MM.1S (cell line): ENCODE data around the gene CDYL.
A peak's percentile ranks its signal among the peaks of the same experiment; 100 is the strongest.

ENCODE experiments used
- DNase-seq: peaks from one replicate; pipeline ENCODE4 v3.0.0-alpha.2; 2015
- H2AFZ ChIP-seq: fragments of 300-600 bp; sonication (generic); 2 replicates; pipeline ENCODE4 v1.6.0; 2016; ENCODE audit warnings: antibody characterized with exemption, low read length
- H3F3A ChIP-seq: fragments of 300-600 bp; sonication (generic); 2 replicates; pipeline ENCODE4 v1.6.1; 2016; ENCODE audit warnings: mild to moderate bottlenecking, antibody characterized with exemption, low read length, moderate library complexity, mixed read lengths; ENCODE audit not compliant: insufficient read depth
- H3K27ac ChIP-seq: fragments of 300-600 bp; sonication (generic); 2 replicates; pipeline ENCODE4 v1.5.1; 2016; ENCODE audit warnings: mild to moderate bottlenecking, low read length
- H3K27me3 ChIP-seq: fragments of 300-600 bp; sonication (generic); replicated peaks from 2 replicates; pipeline ENCODE4 v1.6.0; 2016; ENCODE audit warnings: low read length; ENCODE audit not compliant: insufficient read depth
- H3K36me3 ChIP-seq: fragments of 300-600 bp; sonication (generic); replicated peaks from 2 replicates; pipeline ENCODE4 v1.6.1; 2016; ENCODE audit warnings: mild to moderate bottlenecking, low read length, mixed read lengths; ENCODE audit not compliant: insufficient read depth
- H3K4me1 ChIP-seq: fragments of 300-600 bp; sonication (generic); 2 replicates; pipeline ENCODE4 v1.6.1; 2016; ENCODE audit warnings: low read length, mixed read lengths
- H3K4me2 ChIP-seq: fragments of 300-600 bp; sonication (generic); 2 replicates; pipeline ENCODE4 v1.6.0; 2016; ENCODE audit warnings: low read depth, low read length
- H3K4me3 ChIP-seq: fragments of 300-600 bp; sonication (generic); 2 replicates; pipeline ENCODE4 v1.5.1; 2016; ENCODE audit warnings: low read length, mixed read lengths
- H3K79me2 ChIP-seq: fragments of 300-600 bp; sonication (generic); 2 replicates; pipeline ENCODE4 v1.6.1; 2016; ENCODE audit warnings: mixed run types, low read length, mixed read lengths
- H3K9ac ChIP-seq: fragments of 300-600 bp; sonication (generic); 2 replicates; pipeline ENCODE4 v1.6.1; 2016; ENCODE audit warnings: low read length, mixed read lengths
- H3K9me2 ChIP-seq: fragments of 300-600 bp; sonication (generic); replicated peaks from 2 replicates; pipeline ENCODE4 v1.6.1; 2016; ENCODE audit warnings: mild to moderate bottlenecking, low read length, mixed read lengths; ENCODE audit not compliant: insufficient read depth
- H3K9me3 ChIP-seq: fragments of 300-600 bp; sonication (generic); replicated peaks from 2 replicates; pipeline ENCODE4 v1.6.1; 2016; ENCODE audit warnings: mild to moderate bottlenecking, low read length, mixed read lengths; ENCODE audit not compliant: insufficient read depth
- H4K20me1 ChIP-seq: fragments of 300-600 bp; sonication (generic); 2 replicates; pipeline ENCODE4 v1.6.1; 2016; ENCODE audit warnings: mild to moderate bottlenecking, low read length, moderate library complexity, mixed read lengths; ENCODE audit not compliant: insufficient read depth
- CTCF ChIP-seq: fragments of 300-600 bp; sonication (generic); IDR thresholded peaks from 2 replicates; pipeline ENCODE4 v1.5.1; 2016; ENCODE audit warnings: antibody characterized with exemption, low read length, mixed read lengths
- EZH2 ChIP-seq: fragments of 300-600 bp; sonication (generic); optimal IDR thresholded peaks from 2 replicates; pipeline ENCODE3; 2017; ENCODE audit warnings: low read depth, mild to moderate bottlenecking, antibody characterized with exemption, low read length, mixed read lengths
- EZH2phosphoT487 ChIP-seq: fragments of 300-600 bp; sonication (generic); IDR thresholded peaks from 2 replicates; pipeline ENCODE4 v1.6.1; 2018; ENCODE audit warnings: antibody characterized with exemption, low read length

CDYL gene

GRCh38 chr6:4928426-4928825 lies 152.2 kb downstream of the CDYL start:
- Histone ChIP-seq H3K9me3 (no peaks in the 10 kb centered on the region), H3K36me3 (no peaks in the 10 kb centered on the region), H3K79me2 (peaks cover 95% of the 10 kb centered on the region), H3K27me3 (no peaks in the 10 kb centered on the region), H3K4me1 (peaks cover 9% of the 10 kb centered on the region; the same call in 1 of the 2 replicates), H3F3A (no peaks in the 10 kb centered on the region), H3K4me2 (no peak overlapping the region), H2AFZ (no peak overlapping the region), H3K4me3 (no peak overlapping the region), H3K9ac (no peak overlapping the region), H4K20me1 (no peaks in the 10 kb centered on the region), H3K27ac (no peak overlapping the region), H3K9me2 (no peaks in the 10 kb centered on the region)
- TF ChIP-seq EZH2 (no peak), EZH2phosphoT487 (no peak), CTCF (no peak)
- peak; percentile 23 for DNase-seq

- Histone ChIP-seq H3K36me3 (no peaks in the 10 kb centered on the region), H4K20me1 (no peaks in the 10 kb centered on the region), H3K4me2 (no peak overlapping the region), H3K79me2 (peaks cover 94% of the 10 kb centered on the region), H3K4me1 (peaks cover 9% of the 10 kb centered on the region; the same call in 1 of the 2 replicates), H2AFZ (no peak overlapping the region), H3K4me3 (no peak overlapping the region), H3K9ac (no peak overlapping the region), H3K27ac (no peak overlapping the region), H3K9me2 (no peaks in the 10 kb centered on the region), H3F3A (no peaks in the 10 kb centered on the region), H3K9me3 (no peaks in the 10 kb centered on the region), H3K27me3 (no peaks in the 10 kb centered on the region)
- DNase-seq = no peak
- no peak for TF ChIP-seq EZH2phosphoT487
- no peak for TF ChIP-seq EZH2
- TF ChIP-seq CTCF = no peak
Measured at GRCh38 chr6:4929097-4929718, 153.0 kb downstream of the CDYL start.

- H3K4me3 ChIP-seq = no peak overlapping the region
- H3F3A ChIP-seq = no peaks in the 10 kb centered on the region
- peaks cover 92% of the 10 kb centered on the region for H3K79me2 ChIP-seq
- H3K9ac ChIP-seq = no peak overlapping the region
- no peaks in the 10 kb centered on the region for H3K9me3 ChIP-seq
- no peak for TF ChIP-seq EZH2
- no peak for TF ChIP-seq EZH2phosphoT487
- no peak for TF ChIP-seq CTCF
- H2AFZ ChIP-seq = no peak overlapping the region
- no peak overlapping the region for H3K27ac ChIP-seq
- peaks cover 9% of the 10 kb centered on the region; the same call in 1 of the 2 replicates for H3K4me1 ChIP-seq
- H3K27me3 ChIP-seq = no peaks in the 10 kb centered on the region
- H3K36me3 ChIP-seq = no peaks in the 10 kb centered on the region
- no peaks in the 10 kb centered on the region for H3K9me2 ChIP-seq
- no peak for DNase-seq
- H4K20me1 ChIP-seq = no peaks in the 10 kb centered on the region
- H3K4me2 ChIP-seq = no peak overlapping the region
Measured at GRCh38 chr6:4930025-4930691, 154.0 kb downstream of the CDYL start.
